NCI-H2029 (cell line): ENCODE measurements around the gene ST8SIA1.
"Not testable (repeated sequence)": the region's sequence is repeated elsewhere in the genome, so short reads cannot be mapped to it uniquely, and the experiment has no call there.

Experiments
- DNase-seq: peaks from one replicate; lab custom pipeline; 2025; lab: John Stamatoyannopoulos, UW

Gene ST8SIA1, protein sequence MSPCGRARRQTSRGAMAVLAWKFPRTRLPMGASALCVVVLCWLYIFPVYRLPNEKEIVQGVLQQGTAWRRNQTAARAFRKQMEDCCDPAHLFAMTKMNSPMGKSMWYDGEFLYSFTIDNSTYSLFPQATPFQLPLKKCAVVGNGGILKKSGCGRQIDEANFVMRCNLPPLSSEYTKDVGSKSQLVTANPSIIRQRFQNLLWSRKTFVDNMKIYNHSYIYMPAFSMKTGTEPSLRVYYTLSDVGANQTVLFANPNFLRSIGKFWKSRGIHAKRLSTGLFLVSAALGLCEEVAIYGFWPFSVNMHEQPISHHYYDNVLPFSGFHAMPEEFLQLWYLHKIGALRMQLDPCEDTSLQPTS

DNA sequence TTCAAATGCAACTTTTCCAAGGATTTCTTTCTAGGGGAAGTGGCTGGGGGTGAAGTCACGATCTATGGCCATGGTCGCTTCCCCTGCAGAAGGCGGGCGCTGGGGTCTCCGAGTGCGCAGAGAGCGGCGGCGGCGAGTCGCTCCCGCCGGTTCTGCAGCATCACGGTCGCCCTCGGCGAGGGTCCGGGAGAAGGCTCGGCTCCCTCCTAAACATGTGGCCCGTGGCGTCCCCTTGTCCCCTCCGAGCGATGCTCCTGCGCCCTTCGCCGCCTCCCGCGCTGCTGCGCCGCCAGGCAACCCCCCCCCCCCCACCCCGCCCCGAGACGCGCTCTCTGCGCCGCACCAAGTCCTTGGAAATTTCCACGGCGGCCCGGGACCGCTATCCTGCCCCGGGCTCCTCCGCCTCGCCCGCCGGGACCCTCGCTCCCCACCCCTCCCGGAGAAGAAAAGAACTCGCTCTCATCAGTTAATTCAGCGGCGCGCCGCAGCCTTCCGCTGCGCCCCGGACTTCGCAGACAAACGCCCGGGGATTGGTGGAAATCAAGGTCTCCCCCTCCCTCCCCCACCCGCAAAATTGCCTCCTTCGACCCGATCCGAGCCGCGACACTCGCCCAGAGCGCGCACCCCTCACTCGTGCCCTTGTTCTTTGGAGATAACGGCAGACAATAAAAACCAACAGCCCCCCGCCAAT lies at the start of gene ST8SIA1:
TSS of gene ST8SIA1 (minus strand) at position 298 of the 691 bp plus-strand sequence. CDS start 475 bp downstream, outside the sequence.
- no peak for DNase-seq

DNA sequence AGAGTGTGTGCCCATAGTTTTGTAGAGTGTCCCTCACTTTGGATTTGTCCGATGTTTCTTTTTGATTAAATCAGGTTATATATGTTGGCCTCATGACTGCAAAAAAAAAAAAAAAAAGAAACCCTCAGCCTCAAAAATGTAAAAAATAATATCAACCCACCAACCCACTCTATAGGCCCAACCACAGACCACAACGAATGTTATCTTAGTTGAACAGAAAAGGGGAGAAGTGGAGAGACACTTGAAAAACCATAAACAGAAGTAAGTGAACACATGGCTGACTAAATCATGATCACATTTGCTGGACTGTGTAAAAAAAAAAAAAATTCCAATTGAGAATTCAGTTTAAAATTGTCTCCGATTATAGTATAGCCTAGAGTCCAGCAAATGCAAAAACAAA lies 45.5 kb upstream of the ST8SIA1 start:
- no peak for DNase-seq

DNA sequence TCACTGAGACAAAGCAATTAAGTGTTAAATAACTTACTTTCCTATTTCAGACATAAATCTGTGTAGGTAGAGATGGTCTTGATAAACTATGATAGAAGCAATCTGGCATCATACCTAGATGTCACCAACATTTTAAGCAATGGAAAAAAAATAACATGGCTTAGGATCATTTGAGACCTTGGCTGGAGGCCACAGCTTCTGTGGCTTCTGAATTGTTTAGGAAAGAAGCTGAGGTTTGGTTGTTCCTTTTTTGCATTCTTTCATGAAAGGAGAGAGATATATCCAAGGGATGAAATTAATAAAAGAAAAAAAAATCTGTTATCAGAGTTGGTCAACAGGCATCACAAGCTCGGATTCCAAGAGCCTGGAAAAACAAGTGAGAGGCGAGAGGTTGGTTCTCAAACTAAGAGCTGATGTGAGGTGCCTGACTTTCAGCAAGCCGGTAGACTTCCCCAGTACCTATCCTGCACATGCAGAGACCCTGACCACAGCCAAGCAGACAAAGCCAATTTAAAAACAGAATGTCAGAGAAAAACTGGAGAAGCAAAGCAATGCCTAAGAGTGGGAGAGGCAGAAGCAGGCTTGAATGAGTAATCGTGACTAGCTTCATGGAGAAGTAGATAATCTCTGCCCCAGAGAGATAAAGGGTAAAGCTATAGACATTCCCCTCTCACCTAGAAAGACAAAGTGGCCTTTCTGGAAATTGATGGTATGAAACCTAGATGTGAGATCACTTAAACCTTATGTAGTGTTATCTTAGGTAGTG lies 43.4 kb upstream of the ST8SIA1 start:
- no peak for DNase-seq

DNA sequence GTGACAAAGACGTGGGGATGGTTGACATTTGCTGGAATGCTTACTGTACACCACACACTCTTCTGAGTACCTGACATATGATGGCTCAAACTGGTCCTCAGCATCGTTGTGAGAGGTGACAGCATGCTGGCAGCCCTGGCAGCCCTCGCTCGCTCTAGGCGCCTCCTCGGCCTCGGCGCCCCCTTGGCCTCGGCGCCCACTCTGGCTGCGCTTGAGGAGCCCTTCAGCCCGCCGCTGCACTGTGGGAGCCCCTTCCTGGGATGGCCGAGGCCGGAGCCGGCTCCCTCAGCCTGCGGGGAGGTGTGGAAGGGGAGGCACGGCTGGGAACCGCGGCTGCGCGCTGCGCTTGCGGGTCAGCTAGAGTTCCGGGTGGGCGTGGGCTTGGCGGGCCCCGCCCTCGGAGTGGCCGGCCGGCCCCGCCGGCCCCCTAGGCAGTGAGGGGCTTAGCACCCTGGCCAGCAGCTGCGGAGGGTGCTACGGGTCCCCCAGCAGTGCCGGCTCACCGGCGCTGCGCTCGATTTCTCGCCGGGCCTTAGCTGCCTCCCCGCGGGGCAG lies 42.2 kb upstream of the ST8SIA1 start:
- DNase-seq, result not testable (repeated sequence)

DNA sequence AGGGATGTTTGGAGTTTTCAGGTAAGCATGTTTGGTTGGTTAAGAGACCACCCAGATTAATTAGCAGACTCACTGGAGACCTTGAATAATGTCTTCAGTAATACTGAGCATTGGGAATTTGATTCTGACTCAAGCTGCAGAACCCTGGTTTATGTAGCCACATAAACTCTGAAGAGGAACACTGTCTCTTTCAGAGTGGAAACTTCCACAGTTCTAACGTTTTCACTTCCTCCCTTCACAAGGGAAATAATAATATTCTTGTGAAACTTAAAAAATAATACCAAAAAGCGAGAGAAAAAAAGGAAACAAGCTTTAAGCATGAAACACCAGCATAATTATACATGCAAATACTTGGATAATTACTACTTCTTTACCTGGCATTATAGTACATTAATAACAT lies 40.0 kb upstream of the ST8SIA1 start:
- DNase-seq, result no peak

DNA sequence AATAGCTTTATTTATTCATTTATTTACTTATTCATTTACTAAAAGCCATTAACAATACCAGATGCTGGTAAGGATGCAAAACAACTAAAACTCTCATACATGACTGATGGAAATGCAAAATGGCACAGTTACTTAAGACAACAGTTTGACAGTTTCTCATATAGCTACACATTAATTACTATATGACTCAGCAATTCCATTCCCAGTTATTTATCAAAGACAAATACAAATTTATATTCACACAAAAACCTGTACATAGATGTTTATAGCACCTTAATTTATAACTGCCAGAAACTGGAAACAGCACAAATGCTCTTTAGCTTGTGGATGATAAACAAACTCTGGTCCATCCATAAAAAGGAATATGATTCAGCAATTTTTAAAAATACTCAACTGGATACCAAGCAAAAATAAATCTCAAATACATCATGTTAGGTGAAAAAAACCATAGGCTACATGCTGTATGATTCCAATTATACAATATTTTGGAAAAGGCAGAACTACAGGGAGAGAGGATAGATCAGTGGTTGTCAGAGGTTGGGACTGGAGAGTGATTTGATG lies 37.9 kb upstream of the ST8SIA1 start:
- DNase-seq, result no peak

DNA sequence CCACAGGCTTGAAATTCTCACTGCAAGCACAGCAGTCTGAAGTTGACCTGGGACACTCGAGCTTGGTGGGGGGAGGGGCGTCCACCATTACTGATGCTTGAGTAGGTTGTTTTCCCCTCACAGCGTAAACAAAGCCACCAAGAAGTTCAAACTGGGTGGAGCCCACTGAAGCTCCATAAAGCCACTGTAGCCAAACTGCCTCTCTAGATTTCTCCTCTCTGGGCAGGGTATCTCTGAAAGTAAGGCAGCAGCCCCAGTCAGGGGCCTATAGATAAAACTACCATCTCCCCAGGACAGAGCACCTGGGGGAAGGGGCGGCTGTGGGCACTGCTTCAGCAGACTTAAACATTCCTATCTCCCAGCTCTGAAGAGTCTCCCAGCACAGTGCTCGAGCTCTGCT lies 31.7 kb upstream of the ST8SIA1 start:
- no peak for DNase-seq

DNA sequence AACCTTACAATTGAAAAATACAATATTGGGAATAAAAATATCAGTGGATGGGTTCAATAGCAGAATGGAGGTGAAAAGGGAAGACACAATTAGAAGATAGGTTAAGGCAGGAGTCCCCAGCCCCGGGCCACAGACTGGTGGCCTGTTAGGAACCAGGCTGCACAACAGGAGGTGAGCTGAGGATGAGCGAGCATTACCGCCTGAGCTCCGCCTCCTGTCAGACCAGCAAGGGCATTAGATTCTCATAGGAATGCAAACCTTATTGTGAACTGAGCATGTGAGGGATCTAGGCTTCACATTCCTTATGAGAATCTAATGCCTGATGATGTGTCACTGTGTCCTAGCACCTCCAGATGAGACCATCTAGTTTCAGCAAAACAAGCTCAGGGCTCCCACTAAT lies 27.3 kb upstream of the ST8SIA1 start:
- DNase-seq, result no peak

DNA sequence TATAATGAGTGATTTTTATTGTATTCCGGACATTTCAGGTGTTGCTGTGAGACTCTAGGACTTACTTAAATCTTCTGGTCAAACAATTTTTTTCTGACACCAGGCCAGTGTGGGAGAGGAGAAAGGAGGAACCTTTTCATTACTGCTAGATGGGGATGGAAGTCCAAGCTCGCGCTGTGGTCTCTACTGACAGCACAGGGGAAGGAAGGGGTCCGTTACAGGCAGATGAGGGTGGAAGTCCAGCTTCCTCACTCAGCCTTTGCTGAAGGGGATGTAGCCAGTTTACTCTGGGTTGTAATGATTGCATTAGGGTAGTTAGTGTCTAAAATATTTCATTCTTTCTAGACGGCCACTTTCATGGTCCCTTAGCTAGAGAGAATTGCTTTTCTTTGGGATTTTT lies 26.3 kb upstream of the ST8SIA1 start:
- no peak for DNase-seq

DNA sequence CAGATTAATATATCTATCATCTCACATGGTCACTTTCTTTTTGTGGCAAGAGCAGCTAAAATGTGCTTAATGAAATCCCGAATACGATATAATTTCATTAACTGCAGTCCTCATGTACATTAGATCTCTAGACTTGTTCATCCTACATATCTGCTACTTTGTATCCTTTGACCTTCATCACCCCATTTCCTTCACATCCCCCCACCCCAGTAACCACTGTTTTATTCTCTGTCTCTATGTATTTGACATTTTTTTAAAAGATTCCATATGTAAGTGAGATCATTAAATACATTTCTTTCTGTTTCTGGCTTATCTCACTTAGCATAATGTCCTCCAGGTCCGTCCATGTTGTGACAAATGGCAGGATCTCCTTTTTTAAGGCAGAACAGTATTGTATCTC lies 23.0 kb upstream of the ST8SIA1 start:
- no peak for DNase-seq

DNA sequence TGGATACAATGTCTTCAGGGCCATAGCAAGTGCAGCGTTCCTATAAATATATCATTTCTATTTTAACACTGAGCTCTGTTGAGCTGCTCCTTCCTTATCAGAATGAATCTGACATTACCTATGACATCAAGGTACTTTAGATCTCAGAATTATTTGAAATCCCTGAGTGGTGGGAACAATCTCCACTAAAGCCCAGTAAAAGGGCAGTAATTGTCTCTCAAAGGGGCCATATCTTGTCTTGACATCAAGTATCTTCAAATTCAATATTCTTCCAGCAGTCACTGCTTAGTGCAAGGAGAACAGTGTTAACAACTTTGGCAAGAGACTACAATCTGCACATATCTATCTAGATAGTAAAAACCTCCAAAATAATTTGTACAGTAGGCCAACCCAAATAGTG lies 21.7 kb upstream of the ST8SIA1 start:
- DNase-seq, result no peak

DNA sequence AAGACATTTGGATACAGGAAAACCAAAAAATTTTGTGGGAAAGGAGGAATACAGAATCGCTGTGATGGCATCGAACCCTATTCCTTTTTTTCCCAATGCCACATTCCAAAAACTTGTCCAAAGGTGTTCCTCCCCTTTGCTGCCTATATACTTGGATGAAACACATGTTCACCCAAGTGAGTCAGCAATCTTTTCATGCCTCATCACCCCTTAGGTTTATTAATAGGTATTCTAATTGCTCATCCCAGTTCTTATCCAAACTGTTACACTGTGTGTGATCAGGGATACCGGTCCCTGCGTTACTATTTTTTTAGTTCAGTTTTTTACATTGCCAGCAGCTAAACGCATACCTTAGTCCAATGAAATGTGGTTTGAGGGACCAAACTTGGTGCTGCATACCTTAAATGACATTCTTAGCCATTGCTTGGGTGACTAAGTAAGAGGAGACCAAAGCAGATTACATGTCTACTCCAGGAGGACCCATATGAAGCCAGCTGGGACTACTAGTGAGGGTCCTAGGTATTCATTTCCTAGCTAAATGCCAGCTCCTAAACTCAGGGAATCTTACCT lies 20.6 kb upstream of the ST8SIA1 start:
- no peak for DNase-seq

DNA sequence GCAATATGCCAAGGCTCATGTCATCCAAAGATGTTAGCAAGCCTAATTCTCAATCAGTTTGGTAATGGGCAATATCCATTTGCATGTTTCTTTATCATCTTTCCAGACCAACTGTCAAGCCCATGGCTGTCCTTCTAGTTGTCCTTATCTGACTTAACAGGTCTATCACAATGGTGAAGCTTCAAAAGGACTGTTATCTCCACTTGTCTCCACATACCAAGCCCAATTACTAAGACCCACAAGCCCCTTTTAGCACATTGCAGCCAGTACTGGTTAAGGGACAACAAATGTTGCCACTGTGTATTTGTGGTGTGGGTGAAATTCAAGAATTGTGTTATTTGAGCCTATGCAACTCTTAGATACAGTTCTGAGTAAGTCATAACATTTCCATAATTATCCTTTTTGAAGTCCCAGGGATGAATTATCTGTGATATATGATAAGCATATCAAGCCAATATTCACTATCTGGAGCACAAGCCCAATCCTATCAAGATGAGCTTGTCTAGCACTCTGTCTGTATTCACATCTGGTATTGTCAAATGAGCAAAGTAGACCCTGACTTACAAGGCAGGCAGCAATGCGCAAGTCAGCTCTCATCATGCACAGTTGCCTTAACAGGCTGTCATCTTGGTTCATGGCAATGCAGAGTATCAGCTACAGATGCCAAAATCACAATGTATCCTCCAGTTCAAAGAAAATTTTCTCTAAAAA lies 19.3 kb upstream of the ST8SIA1 start:
- no peak for DNase-seq

DNA sequence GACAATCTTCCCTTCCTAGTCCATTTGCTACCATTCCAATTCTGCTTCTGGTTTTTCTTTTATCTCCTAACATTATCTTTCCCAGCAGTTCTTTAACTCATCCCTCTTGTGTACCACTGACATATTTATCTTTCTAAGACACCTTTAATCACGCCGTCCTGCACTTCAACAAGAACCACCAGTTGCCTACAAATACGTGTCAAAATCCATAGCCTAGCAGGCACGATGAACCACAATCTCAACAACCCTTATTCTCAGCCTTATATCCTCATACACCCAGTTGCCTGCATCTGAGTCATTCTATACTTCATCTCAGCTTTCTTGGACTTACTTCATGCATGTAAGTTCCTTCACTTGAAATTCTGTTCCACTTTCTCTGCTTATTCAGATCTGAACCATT lies 16.4 kb upstream of the ST8SIA1 start:
- DNase-seq, result no peak

DNA sequence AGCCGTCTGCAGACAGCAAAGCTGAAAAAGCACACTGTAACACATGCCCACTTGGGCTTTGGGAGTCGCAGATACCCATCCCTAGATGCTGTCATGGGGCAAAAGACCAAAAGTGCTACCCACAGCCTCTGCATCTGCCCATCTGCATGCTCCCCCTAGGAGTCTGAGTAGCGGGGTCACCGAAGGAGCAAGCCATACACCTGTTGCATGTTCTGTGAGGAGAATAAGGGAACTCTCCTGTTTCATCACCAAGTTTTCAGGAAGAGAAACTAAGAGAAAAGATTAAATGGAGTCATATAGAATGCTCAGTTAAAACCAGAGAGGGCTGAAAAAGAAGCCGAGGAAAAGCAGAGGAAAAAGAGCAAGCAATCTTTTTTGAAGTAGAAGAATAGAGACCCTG lies 13.7 kb upstream of the ST8SIA1 start:
- no peak for DNase-seq

DNA sequence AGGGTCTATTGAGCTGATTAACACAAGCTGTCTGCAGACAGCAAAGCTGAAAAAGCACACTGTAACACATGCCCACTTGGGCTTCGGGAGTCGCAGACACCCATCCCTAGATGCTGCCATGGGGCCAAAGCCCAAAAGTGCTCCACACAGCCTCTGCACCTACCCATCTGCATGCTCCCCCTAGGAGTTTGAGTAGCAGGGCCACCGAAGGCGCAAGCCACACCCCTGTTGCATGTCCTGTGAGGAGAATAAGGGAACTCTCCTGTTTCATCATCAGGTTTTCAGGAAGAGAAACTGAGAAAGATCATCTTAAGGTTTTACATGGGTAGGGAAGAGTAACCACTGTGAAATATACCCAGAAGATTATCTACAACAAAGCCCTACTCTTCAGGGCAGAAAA lies 5.6 kb upstream of the ST8SIA1 start:
- no peak for DNase-seq

DNA sequence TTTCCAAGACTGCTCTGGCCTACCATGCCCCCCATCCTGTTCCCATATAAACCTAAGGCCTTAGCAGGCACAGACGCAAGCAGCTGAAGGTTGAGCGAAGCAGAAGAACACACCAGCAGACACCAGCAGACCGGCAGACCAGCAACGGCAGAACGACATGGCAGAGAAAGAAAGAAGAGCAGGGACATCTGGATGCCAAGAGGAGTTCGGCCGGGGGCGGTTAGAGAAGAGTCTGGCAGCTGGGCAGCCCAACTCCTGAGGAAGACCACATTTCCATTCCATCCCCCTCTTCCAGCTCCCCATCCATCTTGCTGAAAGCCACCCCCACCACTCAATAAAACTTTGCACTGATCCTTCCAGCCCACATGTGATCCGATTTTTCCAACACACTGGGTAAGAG lies 5.2 kb upstream of the ST8SIA1 start:
- no peak for DNase-seq

DNA sequence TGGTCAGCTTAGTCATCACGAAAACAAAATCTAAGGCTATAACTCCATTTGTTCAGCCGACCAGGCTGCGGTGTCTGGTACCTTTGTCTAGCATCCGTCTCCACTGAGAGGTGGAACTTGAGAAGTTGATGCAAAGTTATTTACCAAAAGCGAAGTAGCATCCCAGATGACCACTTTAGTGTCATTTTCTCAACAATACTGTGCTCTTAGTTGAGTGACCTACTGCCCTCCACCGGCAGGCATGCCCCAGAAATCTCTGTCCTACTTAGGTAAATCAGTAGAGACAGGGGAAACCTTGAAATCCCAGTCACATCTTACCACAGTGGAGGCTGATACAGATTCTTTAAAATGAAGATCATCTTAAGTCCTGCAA lies 1.3 kb upstream of the ST8SIA1 start:
- no peak for DNase-seq

DNA sequence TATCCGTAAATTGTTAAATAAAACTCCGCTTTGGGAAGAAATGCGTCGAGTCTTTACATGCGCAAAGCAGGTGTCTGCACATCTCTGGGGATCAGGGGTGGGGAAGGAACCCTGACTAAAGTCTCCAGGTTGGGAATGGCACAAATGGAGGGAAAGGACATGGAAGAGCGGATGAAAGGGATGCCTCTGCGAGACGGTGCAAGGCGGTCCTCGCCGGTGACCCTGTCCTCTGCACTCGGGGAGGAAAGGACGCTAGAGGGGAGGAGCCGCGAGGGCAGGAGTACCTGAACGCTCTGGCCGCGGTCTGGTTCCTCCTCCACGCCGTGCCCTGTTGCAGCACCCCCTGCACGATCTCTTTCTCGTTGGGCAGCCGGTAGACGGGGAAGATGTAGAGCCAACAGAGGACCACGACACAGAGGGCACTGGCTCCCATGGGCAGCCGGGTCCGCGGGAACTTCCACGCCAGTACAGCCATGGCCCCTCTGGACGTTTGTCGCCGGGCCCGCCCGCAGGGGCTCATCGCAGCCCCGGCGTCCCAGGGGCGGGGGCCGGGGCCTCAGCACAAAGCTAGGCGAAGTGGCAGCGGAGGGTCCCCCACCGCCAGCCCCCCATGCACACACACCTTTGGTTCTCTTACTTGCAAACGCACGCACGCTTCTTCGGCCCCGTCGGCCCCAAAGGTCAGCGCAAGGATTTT lies 646 bp downstream of the ST8SIA1 start:
- DNase-seq, result no peak

DNA sequence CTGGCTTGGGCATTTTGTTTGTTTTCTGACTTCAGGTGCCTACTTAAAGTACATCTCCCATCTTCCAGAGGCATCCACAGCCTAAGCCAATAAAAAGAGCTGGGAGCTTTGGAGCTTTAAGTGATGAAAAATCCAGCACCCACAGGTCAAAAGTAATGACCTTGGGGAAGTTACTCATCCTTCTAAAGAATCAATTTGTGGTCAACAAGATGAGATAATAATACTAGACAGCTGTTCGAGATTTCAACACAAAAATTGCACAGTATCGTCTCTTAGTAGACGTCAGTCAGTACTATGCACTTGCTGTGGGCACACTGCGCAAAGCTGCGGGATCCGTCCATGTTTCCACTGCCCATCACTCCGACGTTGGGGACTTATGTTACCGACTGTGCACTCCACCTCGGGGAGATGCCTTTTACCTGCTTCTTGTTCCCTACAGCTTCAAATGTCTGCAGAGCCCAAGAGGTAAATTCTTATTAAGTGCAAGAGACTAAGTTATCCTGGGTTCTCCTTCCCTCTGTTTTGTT lies 1.3 kb downstream of the ST8SIA1 start:
- DNase-seq, result no peak

DNA sequence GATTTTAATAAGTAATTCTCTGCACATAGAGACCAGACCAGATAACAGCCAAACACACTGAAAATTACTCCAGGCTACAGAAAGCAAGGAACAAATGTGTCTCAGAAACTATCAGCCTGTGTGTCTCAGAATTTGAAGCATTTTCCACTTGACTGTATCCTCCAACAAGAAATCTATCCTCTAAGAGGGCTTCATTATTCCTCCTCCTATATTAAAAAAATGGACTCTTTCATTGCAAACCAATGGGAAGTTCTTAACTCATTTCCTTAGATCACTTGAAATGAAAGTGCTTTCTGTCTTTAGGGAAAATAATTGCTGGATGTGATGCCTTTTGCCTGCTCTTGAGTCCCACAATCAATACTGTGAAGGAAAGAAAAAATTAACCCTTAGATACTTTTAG lies 2.3 kb downstream of the ST8SIA1 start:
- no peak for DNase-seq
